Dendritic cell treated with granulocyte-macrophage colony-stimulating factor and Interleukin-4, amounts not matched to agents 40 ng/mL and 50 ng/mL, for 4 days (primary cell): Measurements from ENCODE around the gene WFIKKN1.

Experiments
- H3K27ac Mint-ChIP-seq: one replicate; pipeline ENCODE4 v1.8.0; 2022; ENCODE audit warnings: mild to moderate bottlenecking, mixed read lengths
- H3K27me3 Mint-ChIP-seq: one replicate; pipeline ENCODE4 v1.8.0; 2022; ENCODE audit warnings: mild to moderate bottlenecking, mixed read lengths
- H3K36me3 Mint-ChIP-seq: one replicate; pipeline ENCODE4 v1.8.0; 2022; ENCODE audit warnings: low read depth, mixed read lengths
- H3K4me1 Mint-ChIP-seq: one replicate; pipeline ENCODE4 v1.8.0; 2022; ENCODE audit warnings: low read depth, mixed read lengths
- H3K4me3 Mint-ChIP-seq: one replicate; pipeline ENCODE4 v1.8.0; 2022; ENCODE audit warnings: mild to moderate bottlenecking, moderate library complexity, mixed read lengths
- H3K9me3 Mint-ChIP-seq: one replicate; pipeline ENCODE4 v1.8.0; 2022; ENCODE audit warnings: mixed read lengths
- intact Hi-C: fragments of 100-400 bp; cut with micrococcal nuclease; formaldehyde crosslinking; loops from one replicate; pipeline ENCODE4 v1.15.0; 2022

WFIKKN1 gene

GRCh38 chr16:658679-659571 lies 28.1 kb downstream of the WFIKKN1 start:
- Mint-ChIP-seq H3K27me3 (no peaks in the 10 kb centered on the region), H3K4me3 (no peak overlapping the region), H3K36me3 (peaks cover 44% of the 10 kb centered on the region), H3K9me3 (no peaks in the 10 kb centered on the region), H3K4me1 (peaks cover 18% of the 10 kb centered on the region), H3K27ac (no peak overlapping the region)
- intact Hi-C loops = no loop called here

- Mint-ChIP-seq H3K9me3 (no peaks in the 10 kb centered on the region), H3K4me1 (peaks cover 18% of the 10 kb centered on the region), H3K27ac (no peak overlapping the region), H3K4me3 (no peak overlapping the region), H3K27me3 (no peaks in the 10 kb centered on the region), H3K36me3 (peaks cover 41% of the 10 kb centered on the region)
- intact Hi-C loops = loop anchor here (1.0 kb wide), 3 partner anchors 10 to 80 kb away; partner anchors contain the start of gene WDR90
Observed at GRCh38 chr16:659618-660017, 28.8 kb downstream of the WFIKKN1 start.

GRCh38 chr16:660132-660458 lies 29.3 kb downstream of the WFIKKN1 start:
- Mint-ChIP-seq H3K36me3 (peaks cover 39% of the 10 kb centered on the region), H3K4me3 (no peak overlapping the region), H3K27ac (peak overlapping the region; percentile 46), H3K27me3 (no peaks in the 10 kb centered on the region), H3K4me1 (peaks cover 18% of the 10 kb centered on the region), H3K9me3 (no peaks in the 10 kb centered on the region)
- intact Hi-C loops = loop anchor here (1.0 kb wide), 3 partner anchors 11 to 81 kb away; partner anchors contain the start of gene WDR90

- peak overlapping the region; percentile 46 for H3K27ac Mint-ChIP-seq
- H3K9me3 Mint-ChIP-seq = no peaks in the 10 kb centered on the region
- peaks cover 18% of the 10 kb centered on the region for H3K4me1 Mint-ChIP-seq
- peak overlapping the region; percentile 63 for H3K4me3 Mint-ChIP-seq
- H3K27me3 Mint-ChIP-seq = no peaks in the 10 kb centered on the region
- intact Hi-C loops = loop anchor here (1.0 kb wide), 3 partner anchors 11 to 81 kb away; partner anchors contain the start of gene WDR90
- peaks cover 34% of the 10 kb centered on the region for H3K36me3 Mint-ChIP-seq
Observed at GRCh38 chr16:660459-661183, 29.8 kb downstream of the WFIKKN1 start.

GRCh38 chr16:661184-661821 lies 30.5 kb downstream of the WFIKKN1 start:
- H3K4me3 Mint-ChIP-seq = peak overlapping the region; percentile 6
- peaks cover 18% of the 10 kb centered on the region for H3K4me1 Mint-ChIP-seq
- H3K36me3 Mint-ChIP-seq = peaks cover 28% of the 10 kb centered on the region
- peak overlapping the region; percentile 46 for H3K27ac Mint-ChIP-seq
- no peaks in the 10 kb centered on the region for H3K27me3 Mint-ChIP-seq
- H3K9me3 Mint-ChIP-seq = no peaks in the 10 kb centered on the region
- intact Hi-C loops = no loop called here

- intact Hi-C loops = no loop called here
- Mint-ChIP-seq H3K27ac (no peak overlapping the region), H3K4me3 (no peak overlapping the region), H3K4me1 (peaks cover 18% of the 10 kb centered on the region), H3K27me3 (no peaks in the 10 kb centered on the region), H3K36me3 (peaks cover 21% of the 10 kb centered on the region), H3K9me3 (no peaks in the 10 kb centered on the region)
Observed at GRCh38 chr16:662095-662494, 31.3 kb downstream of the WFIKKN1 start.

GRCh38 chr16:662597-662996 lies 31.8 kb downstream of the WFIKKN1 start:
- Mint-ChIP-seq H3K9me3 (no peaks in the 10 kb centered on the region), H3K36me3 (peaks cover 21% of the 10 kb centered on the region), H3K27ac (no peak overlapping the region), H3K4me3 (no peak overlapping the region), H3K4me1 (peaks cover 20% of the 10 kb centered on the region), H3K27me3 (no peaks in the 10 kb centered on the region)
- intact Hi-C loops = no loop called here

- H3K27ac Mint-ChIP-seq = no peak overlapping the region
- H3K27me3 Mint-ChIP-seq = no peaks in the 10 kb centered on the region
- intact Hi-C loops = no loop called here
- no peak overlapping the region for H3K4me3 Mint-ChIP-seq
- H3K9me3 Mint-ChIP-seq = no peaks in the 10 kb centered on the region
- peaks cover 36% of the 10 kb centered on the region for H3K36me3 Mint-ChIP-seq
- peaks cover 19% of the 10 kb centered on the region for H3K4me1 Mint-ChIP-seq
Observed at GRCh38 chr16:666572-666971, 35.8 kb downstream of the WFIKKN1 start.

- H3K36me3 Mint-ChIP-seq = peaks cover 43% of the 10 kb centered on the region
- no peaks in the 10 kb centered on the region for H3K9me3 Mint-ChIP-seq
- intact Hi-C loops = loop anchor here (1.0 kb wide), 1 partner anchor 88 kb away; no protein-coding TSS in a partner anchor
- H3K4me3 Mint-ChIP-seq = no peak overlapping the region
- peak overlapping the region; percentile 84 for H3K27ac Mint-ChIP-seq
- H3K4me1 Mint-ChIP-seq = peaks cover 16% of the 10 kb centered on the region
- H3K27me3 Mint-ChIP-seq = no peaks in the 10 kb centered on the region
Observed at GRCh38 chr16:667113-667779, 36.5 kb downstream of the WFIKKN1 start.

- Mint-ChIP-seq H3K27ac (peak within 1 kb of the TSS; percentile 84), H3K9me3 (no peaks in the 10 kb centered on the region), H3K4me3 (peak within 1 kb of the TSS; percentile 82), H3K27me3 (no peaks in the 10 kb centered on the region), H3K36me3 (peaks cover 45% of the 10 kb centered on the region), H3K4me1 (peaks cover 16% of the 10 kb centered on the region)
- intact Hi-C loops = loop anchor here (1.0 kb wide), 1 partner anchor 89 kb away; no protein-coding TSS in a partner anchor
Observed at GRCh38 chr16:667780-668518, 37.2 kb downstream of the WFIKKN1 start, which contains the start of gene RHOT2. Gene RHOT2, plus strand, starts transcription at chr16:668132. Its CDS starts 68 bp downstream, at chr16:668200.

- Mint-ChIP-seq H3K9me3 (no peaks in the 10 kb centered on the region), H3K27ac (peak overlapping the region; percentile 84), H3K4me1 (peaks cover 16% of the 10 kb centered on the region), H3K36me3 (peaks cover 50% of the 10 kb centered on the region), H3K4me3 (peak overlapping the region; percentile 82), H3K27me3 (no peaks in the 10 kb centered on the region)
- intact Hi-C loops = no loop called here
Observed at GRCh38 chr16:668519-669171, 37.9 kb downstream of the WFIKKN1 start.

- Mint-ChIP-seq H3K4me1 (peaks cover 23% of the 10 kb centered on the region), H3K27me3 (peaks cover 3% of the 10 kb centered on the region), H3K36me3 (peaks cover 61% of the 10 kb centered on the region), H3K27ac (no peak overlapping the region), H3K9me3 (no peaks in the 10 kb centered on the region), H3K4me3 (no peak overlapping the region)
- intact Hi-C loops = no loop called here
Observed at GRCh38 chr16:669666-670065, 38.9 kb downstream of the WFIKKN1 start.
